Cortex of kidney (tissue), 1 donor: ENCODE results near the gene DUS1L.
"Not testable (repeated sequence)": the region's sequence is repeated elsewhere in the genome, so short reads cannot be mapped to it uniquely, and the experiment has no call there.

Experiments
- DNase-seq: peaks from one replicate; lab custom pipeline; 2025; lab: John Stamatoyannopoulos, UW

Gene DUS1L

DNA sequence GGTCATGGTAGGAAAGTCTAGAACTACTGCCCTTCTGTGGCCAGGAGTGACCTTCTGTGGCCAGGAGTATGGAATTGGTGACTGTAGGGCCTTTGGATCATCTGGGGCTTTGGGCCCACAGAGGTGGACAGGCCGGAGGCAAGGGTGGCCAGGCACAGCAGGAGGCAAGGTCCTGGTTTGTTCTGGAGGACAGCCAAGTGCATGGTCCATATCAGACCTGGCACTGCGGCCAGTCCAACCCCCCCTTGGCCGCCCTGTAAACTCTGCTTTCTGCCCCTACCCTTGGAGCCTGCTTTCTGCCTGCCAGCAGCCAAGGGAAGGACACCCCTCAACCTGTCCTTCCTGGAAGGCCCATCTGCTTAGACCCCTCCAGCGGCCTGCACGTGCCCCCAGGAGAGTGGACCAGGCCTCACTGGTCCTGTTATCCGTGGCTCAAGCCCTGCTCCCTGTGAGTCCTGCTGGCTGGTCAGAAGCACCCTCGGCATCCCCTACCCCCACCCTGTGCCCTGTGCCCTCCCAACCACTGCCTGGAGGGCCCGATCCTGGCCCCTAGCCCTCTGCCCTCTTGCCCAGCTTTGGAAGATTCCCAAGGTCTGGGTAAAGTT is 25.8 kb downstream of the DUS1L start:
- no peak for DNase-seq

- not testable (repeated sequence) for DNase-seq
These were observed 26.7 kb downstream of the DUS1L start for GRCh38 chr17:82038796-82039409.

- no peak for DNase-seq
These were observed 27.8 kb downstream of the DUS1L start for GRCh38 chr17:82037889-82038195.

- DNase-seq, result peak; percentile 78
These were observed 28.3 kb downstream of the DUS1L start, which contains the start of gene DCXR for GRCh38 chr17:82037092-82037888. TSS of gene DCXR (minus strand) at chr17:82037697. CDS start at chr17:82037682, 15 bp downstream.

DNA sequence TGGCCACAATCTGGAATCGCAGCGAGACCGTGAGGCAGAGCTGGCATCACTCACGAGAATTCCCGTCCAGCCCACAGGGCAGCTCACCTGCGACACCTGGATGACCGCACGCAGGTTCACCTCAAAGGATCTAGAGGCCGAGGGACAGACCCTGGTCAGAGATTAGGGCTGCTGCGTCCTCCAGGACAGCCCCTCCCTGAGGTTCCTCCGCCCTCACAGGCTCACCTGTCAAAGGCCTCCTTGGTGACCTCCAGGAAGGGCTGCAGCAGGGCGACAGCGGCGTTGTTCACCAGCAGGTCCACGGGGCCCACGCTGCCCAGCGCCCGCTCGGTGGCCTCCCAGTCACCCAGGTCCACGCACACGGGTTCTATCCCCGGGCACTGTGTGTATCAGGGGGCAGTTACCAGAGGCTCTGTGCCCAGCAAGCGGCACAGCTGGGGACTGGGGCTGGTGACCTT is 28.9 kb downstream of the DUS1L start:
- no peak for DNase-seq

DNA sequence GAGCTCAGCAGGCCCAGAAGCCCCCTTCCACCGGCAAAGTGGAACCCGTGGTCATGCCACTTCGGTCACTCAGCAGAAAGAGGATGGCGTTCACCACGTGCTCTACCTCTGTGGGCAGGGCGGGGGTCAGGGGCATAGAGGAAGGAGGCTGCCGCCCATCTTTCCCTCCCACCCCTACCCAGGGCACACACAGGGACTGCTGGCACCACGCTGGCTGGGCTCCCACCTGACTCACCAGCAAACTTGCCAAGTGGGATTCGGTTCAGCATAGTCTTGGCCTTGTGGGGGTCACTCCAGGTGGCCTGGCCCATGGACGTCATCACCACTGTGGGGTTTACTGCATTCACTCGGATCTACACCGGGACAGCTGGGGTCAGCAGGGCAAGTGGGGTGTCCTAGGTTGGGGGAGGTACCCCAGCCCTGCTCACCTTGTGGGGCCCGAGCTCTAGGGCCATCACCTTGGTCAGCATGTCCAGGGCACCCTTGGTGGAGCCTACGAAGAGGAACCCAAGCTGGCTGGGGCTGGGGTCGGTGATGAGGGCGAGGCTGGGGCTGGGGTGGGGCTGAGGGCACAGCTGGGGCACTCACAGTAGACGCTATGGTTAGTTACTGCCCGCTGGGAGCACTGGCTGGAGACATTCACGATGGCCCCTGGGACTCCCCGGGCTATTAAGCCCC is 29.5 kb downstream of the DUS1L start:
- DNase-seq, result no peak

GRCh38 chr17:82035488-82035887 is 30.1 kb downstream of the DUS1L start:
- no peak for DNase-seq

GRCh38 chr17:82034371-82035011 is 31.1 kb downstream of the DUS1L start:
- no peak for DNase-seq

GRCh38 chr17:82033359-82034085 is 32.1 kb downstream of the DUS1L start:
- DNase-seq, result no peak

GRCh38 chr17:82031885-82032627 is 33.5 kb downstream of the DUS1L start:
- no peak for DNase-seq

DNA sequence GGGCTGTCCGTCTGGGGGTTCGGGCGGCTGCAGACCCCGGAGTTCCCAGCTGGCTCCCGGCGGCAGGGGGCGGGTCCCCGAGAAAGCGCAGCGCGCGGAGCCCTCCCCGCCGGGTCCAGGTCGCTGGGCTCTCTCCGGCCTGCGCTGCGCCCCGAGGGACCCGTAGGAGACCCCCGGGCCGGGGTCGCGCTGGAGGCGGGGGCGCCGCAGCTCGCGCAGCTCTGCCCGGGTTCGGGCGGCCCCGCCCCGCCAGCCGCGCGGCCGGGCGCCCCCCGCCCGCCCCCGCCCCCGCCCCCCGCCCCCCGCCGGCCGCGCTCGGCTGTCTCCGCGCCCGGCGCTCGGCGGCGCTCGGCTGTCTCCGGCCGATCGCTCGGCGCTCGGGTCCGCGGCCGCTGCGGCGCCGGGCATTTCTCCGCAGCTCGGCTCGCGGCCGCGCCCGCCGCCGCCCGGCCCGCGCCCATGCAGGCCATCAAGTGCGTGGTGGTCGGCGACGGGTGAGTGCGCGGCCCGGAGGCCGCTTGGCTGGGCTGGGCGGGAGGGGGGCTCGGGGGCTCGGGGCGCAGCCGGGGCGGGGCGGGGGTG is 34.2 kb downstream of the DUS1L start, which contains the start of gene RAC3:
Gene RAC3, plus strand, starts transcription at position 376 of the 582 bp plus-strand sequence. Its CDS starts 84 bp downstream, at position 460.
- no peak for DNase-seq

- peak; percentile 51 for DNase-seq
These were observed 34.9 kb downstream of the DUS1L start for GRCh38 chr17:82030470-82031302.

DNA sequence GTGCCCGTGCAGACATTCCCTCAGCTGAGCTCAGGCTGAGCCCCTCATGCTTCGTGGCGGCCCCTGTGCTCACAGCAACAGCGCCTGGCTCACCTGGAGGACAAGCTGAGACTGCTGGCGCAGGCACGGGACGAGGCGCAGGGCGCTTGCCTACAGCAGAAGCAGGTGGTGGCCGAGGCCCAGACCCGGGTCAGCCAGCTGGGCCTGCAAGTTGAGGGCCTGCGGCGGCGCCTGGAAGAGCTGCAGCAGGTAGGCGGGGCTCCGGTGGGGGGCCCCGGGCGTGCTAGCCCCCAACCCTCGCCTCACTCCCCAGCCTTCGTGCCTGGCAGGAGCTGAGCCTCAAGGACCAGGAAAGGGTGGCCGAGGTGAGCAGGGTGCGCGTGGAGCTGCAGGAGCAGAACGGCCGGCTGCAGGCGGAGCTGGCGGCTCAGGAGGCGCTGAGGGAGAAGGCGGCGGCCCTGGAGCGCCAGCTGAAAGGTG is 35.6 kb downstream of the DUS1L start:
- DNase-seq, result no peak

GRCh38 chr17:82029391-82029790 is 36.2 kb downstream of the DUS1L start:
- no peak for DNase-seq

GRCh38 chr17:82028966-82029365 is 36.6 kb downstream of the DUS1L start:
- DNase-seq, result no peak

DNA sequence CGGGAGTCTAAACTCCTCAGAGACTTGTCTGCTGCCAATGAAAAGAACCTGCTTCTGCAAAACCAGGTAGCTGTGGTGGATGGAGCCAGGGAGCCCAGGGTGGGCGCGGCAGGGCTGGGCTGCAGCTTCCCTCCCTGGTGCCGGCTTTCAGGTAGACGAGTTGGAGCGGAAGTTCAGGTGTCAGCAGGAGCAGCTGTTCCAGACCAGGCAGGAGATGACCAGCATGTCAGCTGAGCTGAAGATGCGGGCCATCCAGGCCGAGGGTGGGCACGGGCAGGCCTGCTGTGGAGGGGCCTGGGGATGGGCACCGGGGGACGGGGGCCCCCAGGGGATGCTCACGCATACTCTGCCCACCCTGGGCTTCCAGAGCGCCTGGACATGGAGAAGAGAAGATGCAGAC is 37.4 kb downstream of the DUS1L start:
- no peak for DNase-seq

DNA sequence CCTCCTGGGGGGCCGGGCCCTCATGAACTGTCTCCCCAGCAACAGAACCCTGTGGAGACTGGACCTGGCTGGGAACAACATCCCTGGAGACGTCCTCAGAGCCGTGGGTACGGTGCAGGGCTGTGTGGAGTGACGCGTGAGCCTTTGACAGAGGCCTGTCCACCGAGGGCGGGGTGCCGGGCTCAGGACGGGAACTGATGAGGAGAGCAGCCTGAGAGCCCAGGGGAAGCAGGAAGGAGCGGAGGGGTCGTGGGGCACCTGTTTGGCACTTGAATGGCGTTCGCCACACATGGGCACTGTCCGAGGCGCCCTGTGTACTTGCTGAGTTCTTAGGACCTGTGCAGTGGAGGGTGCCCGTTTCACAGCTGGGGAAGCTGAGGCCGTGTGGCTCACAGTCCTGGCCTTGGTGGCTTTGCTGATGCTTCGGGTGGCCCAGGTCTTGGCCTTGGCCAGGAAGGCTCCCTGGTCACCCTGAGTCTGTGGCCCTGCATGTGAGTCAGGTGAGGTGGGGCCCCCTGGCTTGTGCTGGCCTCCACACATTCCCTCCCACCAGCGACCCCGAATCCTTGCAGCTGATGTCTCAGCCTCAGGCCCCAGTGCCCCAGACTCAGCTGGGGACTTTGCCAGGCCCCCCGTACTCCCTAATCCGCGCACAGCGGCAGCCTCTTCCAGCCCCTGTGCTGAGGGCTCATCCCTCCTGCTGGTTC is 40.0 kb downstream of the DUS1L start:
- DNase-seq, result no peak

DNA sequence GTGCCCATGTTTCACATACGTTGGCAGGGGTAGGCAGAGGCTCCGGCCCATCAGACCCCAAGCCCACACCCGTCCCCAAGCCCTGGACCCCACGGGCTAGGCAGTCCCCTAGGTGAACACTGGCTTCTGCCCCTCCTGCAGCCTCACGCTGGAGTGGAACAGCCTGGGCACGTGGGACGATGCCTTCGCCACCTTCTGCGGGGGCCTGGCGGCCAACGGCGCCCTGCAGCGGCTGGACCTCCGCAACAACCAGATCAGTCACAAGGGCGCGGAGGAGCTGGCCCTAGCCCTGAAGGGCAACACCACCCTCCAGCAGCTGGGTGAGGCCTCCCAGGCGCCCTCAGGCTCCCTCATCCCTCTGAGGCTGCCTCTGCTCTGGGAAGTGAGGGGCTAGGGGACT is 40.7 kb downstream of the DUS1L start:
- no peak for DNase-seq
